Measurements from ENCODE around the gene KRT24.
"Not testable (repeated sequence)": the region's sequence is repeated elsewhere in the genome, so short reads cannot be mapped to it uniquely, and the experiment has no call there.

Gene KRT24

GRCh38 chr17:40703652-40704051, at the start of gene KRT24:
TSS of gene KRT24 (minus strand) at chr17:40703752. CDS start at chr17:40703693, 59 bp downstream.
- no peak for DNase-seq (ENCODE audit: low spot score)

- no peak for DNase-seq (ENCODE audit: low spot score)
Measured at GRCh38 chr17:40751065-40751464, 47.5 kb upstream of the KRT24 start.

DNA sequence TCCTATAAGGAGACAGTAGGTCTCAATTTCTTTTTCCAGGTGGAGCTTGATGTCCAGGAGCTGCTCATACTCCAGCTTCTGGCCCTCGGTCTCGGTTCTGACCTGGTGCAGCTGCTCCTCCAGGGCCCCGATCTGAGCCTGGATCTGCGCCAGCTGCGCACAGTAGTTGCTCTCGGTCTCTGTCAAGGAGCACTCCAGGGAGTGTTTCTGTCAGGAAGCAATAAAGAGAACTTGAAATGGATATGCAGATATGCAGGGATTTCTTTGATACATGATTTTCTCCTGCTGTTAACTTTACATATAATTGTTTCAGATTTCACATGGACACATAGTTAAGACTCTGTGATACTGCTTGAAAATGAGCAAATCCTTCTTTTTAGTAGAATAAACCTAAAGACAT, 46.8 kb upstream of the KRT24 start:
- no peak for DNase-seq (ENCODE audit: low spot score)

GRCh38 chr17:40748666-40749065, 45.1 kb upstream of the KRT24 start:
- DNase-seq (ENCODE audit: low spot score), result not testable (repeated sequence)

GRCh38 chr17:40738553-40738952, 35.0 kb upstream of the KRT24 start:
- DNase-seq (ENCODE audit: low spot score), result no peak

DNA sequence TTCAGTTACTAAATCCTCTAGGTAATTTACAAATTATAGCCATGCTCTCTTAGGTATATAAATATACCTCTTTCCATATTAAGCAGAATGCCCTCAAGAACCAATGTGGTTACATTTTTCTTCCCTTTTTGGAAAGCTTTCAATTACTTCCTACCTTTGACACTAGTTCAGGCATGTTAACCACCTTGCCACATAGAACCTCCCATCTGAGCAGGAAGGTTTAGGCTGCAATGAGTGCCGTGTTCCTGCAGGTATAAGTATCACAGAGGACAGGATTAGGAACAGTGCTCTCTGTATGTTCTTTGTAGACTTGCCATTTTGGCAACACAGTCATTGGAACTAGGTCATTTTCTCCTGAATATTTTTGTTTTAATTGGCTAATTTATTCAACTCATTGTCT, 31.5 kb upstream of the KRT24 start:
- no peak for DNase-seq (ENCODE audit: low spot score)

- no peak for DNase-seq (ENCODE audit: low spot score)
Measured at GRCh38 chr17:40734018-40734417, 30.5 kb upstream of the KRT24 start.

DNA sequence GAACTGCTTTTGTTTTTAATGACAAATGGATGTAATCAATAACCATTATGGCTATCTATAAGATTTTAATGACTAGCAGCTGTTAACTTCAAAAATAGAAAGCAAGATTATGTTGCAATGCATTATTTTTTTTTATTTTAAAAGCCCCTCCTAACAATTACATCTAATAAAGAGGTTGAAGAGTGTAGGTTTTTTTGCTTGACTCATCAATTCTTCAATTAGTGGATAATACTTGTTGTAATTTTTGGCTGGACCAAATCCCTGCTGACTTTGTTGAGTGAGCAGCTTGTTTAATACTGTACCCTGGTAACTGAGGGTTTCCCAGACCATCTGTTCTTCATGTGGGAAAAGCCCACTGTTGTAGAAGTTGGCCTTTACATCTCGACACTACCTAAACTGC, 27.4 kb upstream of the KRT24 start:
- no peak for DNase-seq (ENCODE audit: low spot score)

GRCh38 chr17:40727447-40728231, 24.1 kb upstream of the KRT24 start:
- DNase-seq (ENCODE audit: low spot score), result no peak

- no peak for DNase-seq (ENCODE audit: low spot score)
Measured at GRCh38 chr17:40726919-40727318, 23.4 kb upstream of the KRT24 start.

DNA sequence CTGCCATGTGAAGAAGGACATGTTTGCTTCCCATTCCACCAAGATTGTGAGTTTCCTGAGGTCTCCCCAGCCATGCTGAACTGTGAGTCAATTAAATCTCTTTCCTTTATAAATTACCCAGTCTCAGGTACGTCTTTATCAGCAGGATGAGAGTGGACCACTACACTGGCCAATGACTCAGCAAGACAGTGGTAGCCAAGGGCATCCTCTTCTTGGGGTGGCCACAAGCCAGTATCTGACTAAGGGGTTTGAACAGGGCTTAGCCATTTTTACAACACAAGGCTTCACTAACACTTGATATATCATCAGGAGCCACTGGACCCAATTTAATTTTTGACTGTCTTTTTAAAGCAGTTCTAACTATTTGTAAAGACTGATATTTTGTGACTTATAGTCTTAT, 21.1 kb upstream of the KRT24 start:
- DNase-seq (ENCODE audit: low spot score), result no peak

DNA sequence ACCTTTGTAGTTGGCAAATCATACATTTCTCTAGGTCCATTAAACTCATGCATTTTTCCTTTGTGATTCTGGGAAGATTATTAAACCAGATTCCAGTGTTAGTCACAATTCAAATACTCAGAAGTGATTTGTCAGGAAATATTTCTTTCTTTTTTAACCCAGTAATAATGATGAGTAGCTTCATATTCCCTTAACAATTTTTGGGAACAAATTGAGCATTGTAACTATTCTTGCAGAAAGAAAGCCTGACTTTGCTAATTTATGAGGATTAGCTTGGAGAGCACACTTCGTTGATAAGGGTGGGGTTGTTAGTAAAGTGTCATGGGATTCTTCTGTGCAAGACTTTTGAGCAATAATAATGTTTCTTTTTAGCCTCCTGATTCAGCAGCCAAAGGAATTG, 18.7 kb upstream of the KRT24 start:
- DNase-seq (ENCODE audit: low spot score), result no peak

DNA sequence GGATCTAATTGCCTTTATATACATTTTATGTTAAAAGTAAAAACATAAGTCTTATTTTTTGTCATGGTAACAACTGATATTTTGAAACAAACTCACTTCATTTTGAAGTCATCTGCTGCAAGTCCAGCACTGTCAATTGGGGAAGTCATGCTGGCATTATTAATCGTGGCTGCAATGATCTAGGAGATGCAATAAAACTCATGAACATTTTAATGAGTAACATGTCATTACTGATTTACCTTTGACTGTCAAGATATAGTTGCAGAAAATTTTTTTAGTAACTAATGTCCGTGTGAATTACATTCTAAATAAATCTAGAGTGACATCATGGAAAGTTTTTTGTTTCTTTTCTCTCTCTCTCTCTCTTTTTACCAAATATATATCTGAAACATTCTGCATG, 17.3 kb upstream of the KRT24 start:
- DNase-seq (ENCODE audit: low spot score), result no peak

- no peak for DNase-seq (ENCODE audit: low spot score)
Measured at GRCh38 chr17:40718930-40719329, 15.4 kb upstream of the KRT24 start.

GRCh38 chr17:40717776-40718175, 14.2 kb upstream of the KRT24 start:
- no peak for DNase-seq (ENCODE audit: low spot score)

DNA sequence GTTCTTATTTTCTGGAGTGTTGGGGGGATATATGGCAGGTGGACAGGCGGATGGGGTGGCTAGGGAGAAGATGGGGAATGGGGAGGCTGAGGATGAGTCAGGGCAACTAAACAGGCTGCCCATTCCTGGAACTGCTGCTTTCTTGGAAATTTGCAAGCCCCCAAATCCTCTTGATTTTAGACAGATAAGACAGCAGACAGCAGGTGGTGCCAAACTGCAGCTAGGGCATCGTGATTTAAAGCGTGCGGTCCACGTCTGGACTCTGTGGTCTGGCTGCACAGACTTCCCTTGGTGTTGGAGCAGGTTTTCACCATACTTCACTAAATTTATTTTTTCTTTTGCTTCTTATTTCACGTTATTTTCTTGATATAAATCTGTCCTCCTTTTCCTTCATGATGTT, 10.9 kb upstream of the KRT24 start:
- no peak for DNase-seq (ENCODE audit: low spot score)

- DNase-seq (ENCODE audit: low spot score), result no peak
Measured at GRCh38 chr17:40707745-40708144, 4.2 kb upstream of the KRT24 start.

- no peak for DNase-seq (ENCODE audit: low spot score)
Measured at GRCh38 chr17:40705584-40705983, 2.0 kb upstream of the KRT24 start.

DNA sequence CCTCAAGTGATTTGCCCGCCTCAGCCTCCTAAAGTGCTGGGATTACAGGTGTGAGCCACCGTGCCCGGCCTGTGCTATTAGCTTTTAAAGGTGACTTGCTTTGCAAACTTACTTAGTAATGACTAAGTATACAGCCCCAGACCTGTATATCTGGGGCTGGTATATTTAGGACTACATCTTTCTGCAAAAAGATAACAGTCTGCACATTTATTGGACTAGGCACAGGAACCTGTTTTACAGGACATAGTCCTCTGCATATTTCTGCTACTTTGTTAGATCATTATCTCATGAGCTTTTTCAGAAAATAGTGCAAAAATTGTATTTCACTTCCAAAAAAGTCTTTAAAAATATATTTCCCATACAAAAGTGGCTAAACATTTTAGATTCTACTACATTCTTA, 1.3 kb downstream of the KRT24 start:
- no peak for DNase-seq (ENCODE audit: low spot score)

DNA sequence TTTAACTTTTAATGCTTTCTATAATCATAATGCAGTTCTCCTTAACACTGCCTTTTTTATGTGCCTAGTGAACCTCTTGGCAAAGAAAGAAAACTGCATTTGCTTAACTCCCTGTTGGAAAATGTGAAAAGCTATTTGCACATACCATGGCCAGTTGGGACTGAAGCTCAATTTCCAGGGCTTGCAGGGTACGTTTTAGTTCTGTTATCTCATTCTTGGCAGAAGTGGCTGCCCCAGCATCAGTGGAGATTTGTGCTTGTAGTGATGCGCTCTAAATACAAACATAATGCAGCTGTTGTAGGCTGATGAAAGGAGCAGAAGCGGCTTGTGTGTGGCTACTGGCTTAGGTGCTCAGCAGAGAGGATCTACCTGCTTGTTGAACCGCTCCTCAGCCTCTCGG, 3.7 kb downstream of the KRT24 start:
- DNase-seq (ENCODE audit: low spot score), result no peak

GRCh38 chr17:40699371-40699770, 4.2 kb downstream of the KRT24 start:
- DNase-seq (ENCODE audit: low spot score), result no peak

DNA sequence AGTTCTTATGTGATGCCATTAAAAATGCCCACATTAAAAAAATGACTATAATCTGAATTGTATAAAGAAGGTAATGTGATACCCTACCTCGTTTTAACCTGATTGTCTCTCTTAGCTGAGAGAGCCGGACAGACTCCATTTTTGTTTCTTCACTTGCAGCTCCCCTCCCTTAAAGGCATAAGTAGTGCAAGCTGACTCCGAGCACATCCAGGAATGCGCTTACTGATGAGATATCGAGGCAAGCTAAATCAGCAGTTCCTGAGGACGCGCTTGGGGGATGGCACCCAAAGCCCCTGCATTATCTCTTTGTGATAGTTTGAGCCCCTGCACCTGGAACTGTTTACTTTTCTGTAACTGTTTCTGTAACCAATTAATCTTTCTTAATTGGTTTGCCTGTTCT, 6.3 kb downstream of the KRT24 start:
- no peak for DNase-seq (ENCODE audit: low spot score)

DNA sequence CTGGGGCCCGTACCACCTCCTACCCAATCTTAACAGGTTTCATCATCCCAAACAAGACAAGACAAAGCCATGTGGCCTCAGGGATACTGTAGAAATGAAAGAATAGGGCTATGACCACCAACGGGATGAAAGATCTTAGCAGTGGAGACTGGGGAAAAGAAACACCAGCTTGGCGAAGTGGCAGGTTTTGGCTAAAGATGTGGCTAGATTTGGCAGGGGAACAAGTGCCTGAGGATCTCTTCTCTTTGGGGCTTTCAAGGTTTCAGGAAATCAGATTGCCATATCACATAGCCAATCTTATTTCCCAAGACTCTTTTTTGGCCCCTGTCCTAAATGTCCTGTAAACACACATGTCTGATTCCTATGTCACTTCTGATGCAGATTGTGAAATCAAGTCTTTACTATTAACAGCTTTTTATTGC, 6.9 kb downstream of the KRT24 start:
- DNase-seq (ENCODE audit: low spot score), result no peak

DNA sequence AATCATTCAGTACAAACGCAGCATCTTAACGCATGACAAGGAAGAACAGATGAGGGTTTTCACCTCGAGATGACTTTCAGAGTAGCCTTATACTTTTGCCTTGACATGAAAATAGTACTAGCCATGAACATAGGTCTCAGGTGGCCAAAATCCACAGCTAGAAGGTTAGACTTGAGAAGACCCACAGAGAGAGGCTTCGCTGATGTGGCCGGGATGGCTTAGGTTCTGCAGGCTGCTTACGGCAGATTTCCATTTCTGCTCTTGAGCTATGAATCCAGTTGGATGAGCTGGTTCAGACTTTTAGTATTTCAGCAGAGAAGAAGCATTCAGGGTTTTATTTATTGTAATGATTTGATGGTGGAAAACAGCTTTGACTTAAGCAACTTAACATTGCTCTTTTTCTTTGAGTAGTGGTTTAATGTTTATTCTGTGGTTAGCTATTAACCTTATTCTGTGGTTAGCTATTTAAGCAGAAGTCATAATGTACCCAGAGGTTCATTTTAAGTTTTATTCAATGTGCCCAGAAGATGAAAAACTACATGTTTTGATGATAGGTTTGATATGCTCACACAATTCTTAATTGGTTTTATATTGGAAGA, 7.6 kb downstream of the KRT24 start:
- no peak for DNase-seq (ENCODE audit: low spot score)
